GM12875 (cell line): ENCODE measurements around the gene KEL.

Experiments used
- H3K4me3 ChIP-seq: one replicate; pipeline ENCODE4 v1.5.1; 2011; ENCODE audit warnings: low read depth, low read length, control low read depth
- TF ChIP-seq, protein P1 (sequence below): IDR thresholded peaks from 2 replicates; pipeline ENCODE4 v1.5.1; 2011; ENCODE audit warnings: low read depth, mild to moderate bottlenecking, control low read depth, inconsistent platforms, low read length, moderate library complexity, borderline replicate concordance; ENCODE audit not compliant: insufficient read depth

KEL gene

DNA sequence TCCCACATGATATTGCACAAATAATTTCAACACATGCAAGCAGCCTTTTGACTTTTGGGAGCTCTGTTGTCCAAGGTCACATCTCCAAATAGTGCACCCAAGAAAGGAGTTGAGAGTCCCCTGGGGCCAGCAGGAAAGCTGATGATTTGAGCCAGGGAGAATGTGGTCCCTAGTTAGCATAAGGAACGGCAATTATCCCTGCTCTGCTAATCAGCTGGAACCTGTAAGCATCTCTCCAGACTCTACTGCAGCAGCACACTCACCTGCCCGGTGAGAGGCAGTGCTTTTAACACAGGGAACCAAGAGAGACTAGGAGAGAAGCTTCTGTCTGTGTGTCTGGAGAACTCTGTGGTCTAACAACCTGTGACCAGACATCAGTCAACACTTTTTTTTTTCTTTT lies 45.7 kb downstream of the KEL start:
- no peak overlapping the region for H3K4me3 ChIP-seq
- TF ChIP-seq, protein P1, sequence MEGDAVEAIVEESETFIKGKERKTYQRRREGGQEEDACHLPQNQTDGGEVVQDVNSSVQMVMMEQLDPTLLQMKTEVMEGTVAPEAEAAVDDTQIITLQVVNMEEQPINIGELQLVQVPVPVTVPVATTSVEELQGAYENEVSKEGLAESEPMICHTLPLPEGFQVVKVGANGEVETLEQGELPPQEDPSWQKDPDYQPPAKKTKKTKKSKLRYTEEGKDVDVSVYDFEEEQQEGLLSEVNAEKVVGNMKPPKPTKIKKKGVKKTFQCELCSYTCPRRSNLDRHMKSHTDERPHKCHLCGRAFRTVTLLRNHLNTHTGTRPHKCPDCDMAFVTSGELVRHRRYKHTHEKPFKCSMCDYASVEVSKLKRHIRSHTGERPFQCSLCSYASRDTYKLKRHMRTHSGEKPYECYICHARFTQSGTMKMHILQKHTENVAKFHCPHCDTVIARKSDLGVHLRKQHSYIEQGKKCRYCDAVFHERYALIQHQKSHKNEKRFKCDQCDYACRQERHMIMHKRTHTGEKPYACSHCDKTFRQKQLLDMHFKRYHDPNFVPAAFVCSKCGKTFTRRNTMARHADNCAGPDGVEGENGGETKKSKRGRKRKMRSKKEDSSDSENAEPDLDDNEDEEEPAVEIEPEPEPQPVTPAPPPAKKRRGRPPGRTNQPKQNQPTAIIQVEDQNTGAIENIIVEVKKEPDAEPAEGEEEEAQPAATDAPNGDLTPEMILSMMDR, result no peak

DNA sequence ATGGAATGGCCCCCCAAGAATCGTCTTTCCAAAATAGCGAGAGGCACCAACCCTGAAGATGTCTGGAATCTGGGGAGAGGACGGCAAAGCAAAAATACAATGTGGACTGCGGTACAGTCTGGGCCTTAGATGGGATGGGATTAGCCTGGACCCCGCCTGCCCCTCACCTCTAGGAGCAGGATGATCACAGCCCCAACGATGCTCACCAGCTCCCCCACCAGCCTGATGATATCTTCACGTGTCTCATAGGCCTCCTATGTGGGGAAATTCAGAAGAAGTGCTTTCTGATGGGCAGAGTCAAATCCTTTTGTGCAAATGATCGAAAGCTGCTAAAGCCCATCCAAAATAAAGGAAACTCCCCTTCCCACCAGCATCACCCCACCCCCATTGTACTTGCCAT lies 46.8 kb downstream of the KEL start:
- no peak overlapping the region for H3K4me3 ChIP-seq
- TF ChIP-seq, protein P1, result no peak

DNA sequence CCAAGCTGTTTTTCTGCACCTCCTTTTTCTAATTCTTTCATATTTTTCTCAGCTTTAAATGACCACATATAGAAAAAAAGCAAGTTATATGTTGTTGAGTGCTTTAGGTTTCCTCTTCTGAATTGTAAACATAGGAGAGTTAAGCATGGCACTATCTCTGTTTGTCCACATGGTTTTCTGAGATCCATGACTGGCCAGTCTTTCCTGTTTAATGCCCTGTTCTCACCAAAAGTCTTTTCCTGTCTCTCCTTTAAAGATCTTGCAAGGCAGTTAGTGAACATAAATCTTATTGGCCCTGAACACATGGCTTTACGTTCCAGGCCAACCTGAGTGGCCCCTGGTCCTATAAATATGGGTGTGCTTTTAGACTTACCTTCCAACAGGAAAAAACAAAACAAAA lies 48.0 kb downstream of the KEL start:
- H3K4me3 ChIP-seq, result no peak overlapping the region
- TF ChIP-seq, protein P1, result no peak

DNA sequence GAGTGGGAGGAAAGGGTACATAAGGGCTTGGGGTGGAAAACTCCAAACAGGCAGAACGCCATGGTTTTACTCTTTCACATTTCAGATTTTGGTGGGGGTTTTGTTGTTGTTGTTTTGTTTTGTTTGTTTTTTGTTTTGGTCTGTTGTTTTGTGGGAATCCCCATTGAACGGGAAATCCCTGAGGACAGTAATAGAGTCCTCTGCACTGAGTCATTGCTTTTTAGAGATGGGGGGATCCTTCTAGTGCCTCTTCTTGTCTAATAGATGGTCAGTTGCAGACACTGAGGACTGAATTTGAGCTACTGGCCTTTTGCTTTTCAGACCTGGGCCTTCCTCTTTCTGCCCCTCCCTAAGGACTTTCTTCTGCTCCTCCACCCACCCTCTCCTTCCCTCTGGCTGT lies 48.6 kb downstream of the KEL start:
- no peak overlapping the region for H3K4me3 ChIP-seq
- TF ChIP-seq, protein P1, result no peak

DNA sequence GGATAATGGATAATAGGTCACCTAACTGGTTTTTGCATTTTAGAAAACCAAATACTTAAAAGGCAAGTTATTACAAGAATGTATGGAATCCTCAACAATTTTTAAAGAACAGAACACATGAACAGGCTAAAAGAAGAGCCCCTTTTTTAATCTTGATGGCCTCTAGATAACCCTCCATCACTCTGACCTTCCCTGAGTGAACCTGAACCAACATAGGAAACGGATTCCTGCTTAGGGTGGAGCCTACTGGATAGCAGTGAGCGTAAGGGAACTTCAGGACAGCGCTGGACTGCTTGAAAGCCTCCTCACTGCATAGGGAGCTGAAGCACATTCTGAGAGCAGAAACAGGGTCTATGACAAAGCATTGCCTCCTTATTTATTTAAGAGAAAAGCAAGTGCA lies 49.1 kb downstream of the KEL start:
- TF ChIP-seq, protein P1, result no peak

DNA sequence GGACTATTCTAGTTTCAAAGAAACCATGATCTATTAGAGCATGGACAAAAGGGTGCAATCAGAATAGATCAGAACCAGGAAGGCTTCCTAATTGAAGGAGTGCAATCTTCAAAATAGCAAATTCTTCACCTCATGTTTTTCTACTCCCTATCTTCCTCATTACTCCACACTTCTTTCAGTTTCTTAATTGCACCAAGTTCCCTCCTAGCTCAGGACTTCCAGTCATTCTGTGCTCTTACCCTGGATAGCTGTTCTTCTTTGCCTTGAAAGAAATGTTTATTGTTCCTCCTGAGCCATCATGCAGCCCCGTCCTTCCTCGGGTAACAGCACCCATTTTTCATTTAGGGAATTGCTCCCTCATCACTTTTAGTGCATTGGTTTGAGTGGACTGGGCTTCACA lies 51.7 kb downstream of the KEL start:
- TF ChIP-seq, protein P1, result no peak
- H3K4me3 ChIP-seq, result no peak overlapping the region

More for the DNA sequence above, 49.1 kb downstream of the KEL start:
- H3K4me3 ChIP-seq, result no peak overlapping the region

DNA sequence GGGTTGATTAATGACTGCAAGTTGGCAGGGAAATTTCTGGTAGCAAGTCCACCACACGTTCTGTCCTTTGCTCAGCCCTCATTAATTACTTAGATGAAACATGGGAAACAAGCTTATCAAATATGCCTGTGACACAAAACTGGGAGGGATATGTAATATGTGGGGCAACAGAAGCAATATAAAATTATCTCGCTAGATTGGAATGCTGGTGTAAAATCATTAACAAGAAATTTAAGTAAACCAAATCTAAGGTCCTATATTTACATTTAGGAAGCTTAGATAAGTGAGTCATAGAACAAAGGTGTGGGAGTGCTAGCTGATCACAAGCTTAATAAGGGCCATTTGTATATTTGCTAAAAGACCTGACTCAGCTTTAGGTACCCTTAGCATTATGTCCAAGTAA lies 52.1 kb downstream of the KEL start:
- TF ChIP-seq, protein P1, result no peak
- H3K4me3 ChIP-seq, result no peak overlapping the region
